Iris pigment epithelial cell (primary cell): ENCODE data around the gene CYGB.
"Not testable (repeated sequence)": the region's sequence is repeated elsewhere in the genome, so short reads cannot be mapped to it uniquely, and the experiment has no call there.

Experiments
- DNase-seq: peaks from one replicate; pipeline ENCODE4 v3.0.0-alpha.2; 2011; ENCODE audit warnings: low read depth

The CYGB gene

DNA sequence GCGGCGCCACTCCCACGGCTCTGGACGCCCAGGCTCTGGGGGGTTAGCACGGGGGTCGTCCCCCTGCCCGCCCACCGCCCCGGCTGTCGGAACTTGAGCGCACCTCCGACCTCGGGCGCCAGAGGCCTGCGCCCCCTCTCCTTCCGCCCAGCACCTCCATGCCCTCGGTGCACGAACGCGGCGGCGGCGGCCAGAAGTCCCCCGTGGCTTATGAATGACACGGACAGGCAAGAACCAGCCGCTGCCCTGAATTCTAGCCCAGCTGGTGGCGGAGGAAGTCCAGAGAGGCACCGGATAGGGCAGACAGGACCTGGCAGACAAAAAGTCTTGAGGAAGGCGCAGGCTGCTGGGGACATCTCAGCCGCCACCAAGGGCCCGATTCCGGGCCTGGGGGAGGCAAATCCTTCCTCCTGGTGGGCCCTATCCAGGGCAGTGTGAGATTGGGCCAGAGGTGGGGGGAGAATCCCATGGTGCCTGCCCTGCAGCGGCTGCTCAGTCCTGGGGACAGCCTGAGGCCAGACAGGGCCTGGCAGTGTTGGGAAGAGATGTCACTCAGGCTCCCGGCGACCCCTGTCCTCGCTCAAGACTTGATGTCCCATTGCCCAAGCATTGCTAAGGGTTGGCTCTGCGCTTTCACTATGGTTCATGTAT is 897 bp upstream of the CYGB start:
- DNase-seq = no peak

GRCh38 chr17:76537288-76537577 is 276 bp downstream of the CYGB start:
- peak; percentile 57 for DNase-seq

GRCh38 chr17:76536511-76537287 is 810 bp downstream of the CYGB start:
- DNase-seq = no peak

DNA sequence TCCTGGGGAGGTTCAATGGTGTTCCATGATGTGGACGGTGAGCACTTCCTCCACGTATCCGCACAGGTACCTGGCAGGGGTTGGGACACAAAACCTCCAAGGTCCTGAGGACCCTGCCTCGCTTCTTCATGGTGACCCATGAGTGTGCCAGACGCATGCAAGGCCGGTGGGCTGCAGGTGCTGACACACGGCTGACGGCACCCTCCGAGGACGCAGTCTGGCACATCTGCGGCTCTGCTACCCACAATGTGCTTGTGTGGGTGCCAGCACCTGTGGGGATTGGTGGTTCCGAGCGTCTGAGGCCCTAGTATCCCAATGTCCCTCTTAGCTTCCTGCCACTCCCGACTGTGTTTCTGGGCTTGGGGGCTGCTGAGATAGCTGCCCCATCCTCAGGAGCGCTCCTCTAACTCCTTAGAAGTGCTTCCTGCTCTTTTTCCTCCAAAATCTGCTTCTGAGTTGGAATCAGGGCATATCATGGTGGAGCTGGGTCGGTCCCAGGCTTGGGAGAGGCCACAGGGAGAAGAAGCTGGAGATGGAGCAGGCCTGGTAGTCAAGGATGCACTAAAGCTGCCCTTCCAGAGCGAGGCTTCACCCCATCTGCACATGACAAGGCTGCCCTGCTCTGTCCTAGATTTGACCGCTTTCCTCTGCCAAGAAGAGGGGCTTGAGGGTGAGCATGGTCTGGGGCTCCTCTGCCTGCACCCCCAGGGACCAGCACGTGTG is 1.6 kb downstream of the CYGB start:
- DNase-seq = no peak

- DNase-seq = no peak
These were observed 2.4 kb downstream of the CYGB start for GRCh38 chr17:76534831-76535732.

GRCh38 chr17:76533640-76534359 is 3.7 kb downstream of the CYGB start:
- not testable (repeated sequence) for DNase-seq

- no peak for DNase-seq
These were observed 5.3 kb downstream of the CYGB start for GRCh38 chr17:76532072-76532651.

DNA sequence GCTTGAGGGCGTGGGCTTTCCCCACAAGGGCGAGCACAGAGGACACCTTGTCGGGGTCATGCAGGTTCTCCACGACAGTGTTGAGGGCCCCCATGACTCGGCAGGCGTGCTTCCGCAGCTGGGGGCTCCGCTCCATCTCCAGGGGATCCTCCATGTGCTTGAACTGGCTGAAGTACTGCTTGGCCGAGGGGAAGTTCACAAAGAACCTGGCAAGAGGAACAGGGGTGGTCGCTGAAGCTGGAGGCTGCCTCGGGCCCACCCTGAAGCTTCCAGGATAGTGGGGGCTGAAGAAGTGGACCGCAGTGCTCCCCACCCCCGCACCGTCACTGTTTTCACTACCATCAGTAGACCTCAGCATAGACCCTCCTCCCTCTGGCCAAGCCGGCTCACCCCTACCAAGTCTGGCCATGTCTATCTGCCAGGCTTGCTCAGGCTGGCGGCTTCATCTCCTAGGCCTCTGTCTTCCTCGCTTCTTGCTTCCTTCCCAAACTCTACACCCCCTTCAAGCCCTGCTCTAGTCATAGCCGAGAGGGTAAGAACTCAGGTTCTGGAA is 5.9 kb downstream of the CYGB start:
- DNase-seq = no peak

GRCh38 chr17:76530811-76531485 is 6.6 kb downstream of the CYGB start:
- DNase-seq = no peak

- peak; percentile 46 for DNase-seq
These were observed 7.3 kb downstream of the CYGB start for GRCh38 chr17:76530095-76530723.

- peak; percentile 78 for DNase-seq
These were observed 8.1 kb downstream of the CYGB start for GRCh38 chr17:76529224-76530094.

DNA sequence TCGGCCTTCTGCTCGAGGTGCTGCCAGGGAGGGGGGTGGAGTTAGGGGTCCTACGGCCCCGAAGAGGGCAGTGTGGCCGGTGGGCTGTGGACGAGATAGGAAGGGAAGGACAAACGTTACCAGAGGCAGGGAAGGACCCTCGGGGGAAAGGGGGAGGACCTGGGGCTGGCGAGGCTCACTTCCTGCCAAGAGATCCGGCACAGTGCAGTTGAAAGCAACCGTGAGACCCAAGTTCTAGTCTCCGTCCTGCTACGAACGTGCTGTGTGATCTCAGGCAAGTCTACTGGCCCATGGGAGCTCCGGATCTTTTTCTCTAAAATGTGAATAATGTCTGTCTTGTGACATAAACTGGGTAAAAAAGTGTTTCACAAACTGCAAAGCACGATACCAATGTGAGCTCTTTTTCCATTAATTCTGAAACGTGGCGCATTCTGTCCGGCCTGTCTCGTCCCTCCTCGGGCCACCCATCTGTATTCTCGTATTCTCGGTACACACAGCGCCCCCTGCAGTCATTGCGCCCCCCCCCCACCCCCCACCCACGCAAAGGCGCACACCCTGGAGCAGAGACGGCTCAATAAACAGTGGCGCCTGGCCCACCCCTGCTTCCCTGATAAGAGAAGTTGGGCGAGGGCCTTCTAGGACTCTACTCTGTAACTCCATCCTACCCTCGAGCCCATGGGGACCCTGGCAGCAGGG is 8.8 kb downstream of the CYGB start:
- peak; percentile 32 for DNase-seq

DNA sequence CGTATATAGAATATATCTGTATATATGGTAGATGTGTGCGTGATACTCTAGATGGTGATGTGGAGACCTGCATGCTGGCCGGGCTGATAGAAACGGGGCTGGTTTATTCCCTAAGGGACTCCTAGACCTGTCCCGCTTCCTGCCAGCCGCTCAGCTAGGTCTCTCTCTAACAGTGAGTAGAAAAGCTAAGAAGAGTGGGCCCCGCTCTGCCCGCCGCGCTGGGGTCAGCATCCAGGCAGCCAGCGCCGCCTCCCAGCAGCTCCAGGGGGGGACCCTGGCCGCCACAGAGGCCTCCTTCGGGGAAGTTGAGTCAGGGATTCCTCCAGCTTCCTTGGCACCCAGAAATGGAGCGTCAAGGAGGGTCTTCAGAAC is 9.4 kb downstream of the CYGB start:
- DNase-seq = peak; percentile 34

DNA sequence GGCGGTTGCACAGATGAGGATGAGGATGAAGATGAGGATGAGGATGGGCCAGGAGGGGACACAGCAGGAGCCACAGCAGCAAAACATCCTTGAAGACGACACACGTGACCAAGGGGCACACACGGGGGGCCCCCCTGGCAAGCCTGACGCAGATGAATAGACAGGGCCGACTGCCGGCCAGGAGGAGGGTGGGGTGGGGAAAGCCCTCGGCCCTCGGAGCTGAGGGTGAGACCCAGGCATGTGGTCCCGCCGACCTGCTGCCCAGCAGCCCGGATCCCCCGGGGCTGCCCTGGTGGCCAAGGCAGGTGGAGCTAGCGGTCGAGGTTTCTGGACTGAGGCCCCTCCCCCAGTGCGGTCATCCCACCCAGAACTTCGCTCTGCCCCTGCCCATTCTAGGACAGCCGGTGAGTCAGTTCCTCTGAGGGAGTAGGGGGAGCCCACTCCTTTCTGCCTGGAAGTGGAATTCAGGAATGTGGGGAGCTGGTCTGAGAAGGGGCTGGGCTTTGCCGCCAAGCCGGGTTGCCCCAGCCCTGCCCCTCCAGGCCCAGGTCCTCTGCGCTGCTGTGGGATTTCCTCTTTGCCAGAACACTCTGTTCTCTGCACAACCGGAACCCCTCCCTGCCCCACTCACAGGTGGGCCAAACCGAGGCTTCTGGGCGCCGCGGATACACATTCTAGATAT is 9.9 kb downstream of the CYGB start:
- DNase-seq = peak; percentile 84

- DNase-seq = not testable (repeated sequence)
These were observed 10.5 kb downstream of the CYGB start for GRCh38 chr17:76527016-76527415.

- DNase-seq = not testable (repeated sequence)
These were observed 12.0 kb downstream of the CYGB start for GRCh38 chr17:76525513-76525833.

GRCh38 chr17:76524598-76525512 is 12.7 kb downstream of the CYGB start:
- DNase-seq = peak; percentile 45
